Measurements from ENCODE around the gene DUS1L.

The DUS1L gene

DNA sequence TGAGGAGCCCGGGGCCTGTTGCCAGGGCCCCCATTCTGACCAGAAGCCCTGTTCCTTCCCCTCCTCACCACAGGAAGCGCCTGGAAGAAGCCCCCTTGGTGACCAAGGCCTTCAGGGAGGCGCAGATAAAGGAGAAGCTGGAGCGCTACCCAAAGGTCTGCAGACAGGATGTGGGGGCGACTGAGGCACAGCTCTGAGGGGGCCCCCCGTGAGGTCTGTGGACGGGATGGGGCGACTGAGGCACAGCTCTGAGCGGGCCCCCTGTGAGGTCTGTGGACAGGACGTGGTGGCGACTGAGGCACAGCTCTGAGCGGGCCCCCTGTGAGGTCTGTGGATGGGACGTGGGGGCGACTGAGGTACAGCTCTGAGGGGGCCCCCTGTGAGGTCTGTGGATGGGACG lies 56.2 kb downstream of the DUS1L start:
- TF ChIP-seq, protein P1, sequence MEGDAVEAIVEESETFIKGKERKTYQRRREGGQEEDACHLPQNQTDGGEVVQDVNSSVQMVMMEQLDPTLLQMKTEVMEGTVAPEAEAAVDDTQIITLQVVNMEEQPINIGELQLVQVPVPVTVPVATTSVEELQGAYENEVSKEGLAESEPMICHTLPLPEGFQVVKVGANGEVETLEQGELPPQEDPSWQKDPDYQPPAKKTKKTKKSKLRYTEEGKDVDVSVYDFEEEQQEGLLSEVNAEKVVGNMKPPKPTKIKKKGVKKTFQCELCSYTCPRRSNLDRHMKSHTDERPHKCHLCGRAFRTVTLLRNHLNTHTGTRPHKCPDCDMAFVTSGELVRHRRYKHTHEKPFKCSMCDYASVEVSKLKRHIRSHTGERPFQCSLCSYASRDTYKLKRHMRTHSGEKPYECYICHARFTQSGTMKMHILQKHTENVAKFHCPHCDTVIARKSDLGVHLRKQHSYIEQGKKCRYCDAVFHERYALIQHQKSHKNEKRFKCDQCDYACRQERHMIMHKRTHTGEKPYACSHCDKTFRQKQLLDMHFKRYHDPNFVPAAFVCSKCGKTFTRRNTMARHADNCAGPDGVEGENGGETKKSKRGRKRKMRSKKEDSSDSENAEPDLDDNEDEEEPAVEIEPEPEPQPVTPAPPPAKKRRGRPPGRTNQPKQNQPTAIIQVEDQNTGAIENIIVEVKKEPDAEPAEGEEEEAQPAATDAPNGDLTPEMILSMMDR (IDR thresholded peaks at IDR 0.05; ENCODE audit: insufficient read depth, low read depth, low read length, missing control alignments) = no peak
- DNase-seq (ENCODE audit: low read depth) = no peak
- no peak overlapping the region for H3K4me3 ChIP-seq (ENCODE audit: low read length)

DNA sequence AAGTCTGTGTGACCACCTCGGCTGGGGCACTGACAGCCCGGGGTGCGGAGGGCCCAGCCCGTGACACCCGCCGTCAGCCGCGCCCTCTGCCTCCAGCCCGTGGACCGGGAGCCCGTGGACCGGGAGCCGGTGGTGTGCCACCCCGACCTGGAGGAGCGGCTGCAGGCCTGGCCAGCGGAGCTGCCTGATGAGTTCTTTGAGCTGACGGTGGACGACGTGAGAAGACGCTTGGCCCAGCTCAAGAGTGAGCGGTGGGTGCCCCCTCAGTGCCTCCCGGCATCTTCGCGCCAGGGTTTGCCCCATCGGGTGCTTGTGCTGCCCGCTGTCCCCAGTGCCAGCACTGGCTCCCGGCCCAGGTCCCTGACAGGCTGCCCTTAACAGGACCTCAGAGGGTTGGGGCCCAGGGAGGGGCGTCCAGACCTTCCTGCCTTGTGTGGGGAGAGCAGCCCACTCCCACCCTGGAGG lies 56.6 kb downstream of the DUS1L start:
- no peak overlapping the region for H3K4me3 ChIP-seq (ENCODE audit: low read length)
- TF ChIP-seq, protein P1 (IDR thresholded peaks at IDR 0.05; ENCODE audit: insufficient read depth, low read depth, low read length, missing control alignments) = no peak

GRCh38 chr17:82008258-82008940 lies 57.2 kb downstream of the DUS1L start:
- TF ChIP-seq, protein P1 (IDR thresholded peaks at IDR 0.05; ENCODE audit: insufficient read depth, low read depth, low read length, missing control alignments) = no peak
- DNase-seq (ENCODE audit: low read depth) = no peak
- H3K4me3 ChIP-seq (ENCODE audit: low read length) = no peak overlapping the region

More for the DNA sequence above, 56.6 kb downstream of the DUS1L start:
- no peak for DNase-seq (ENCODE audit: low read depth)
